Endothelial cell of umbilical vein (primary cell): ENCODE measurements around the gene COASY. TPM values are rescaled to one million over a fixed set of nuclear protein-coding genes. Genes with fewer than 3 reads are reported as not detected.

ENCODE experiments used
- BruUV-seq: library from RNA; stranded (reverse); fragments of 400-500 nt; replicated peaks from 2 replicates; lab custom pipeline; 2021; lab: Mats Ljungman, UMichigan
- CTCF ChIA-PET: fragments of 300-600, 350-600 bp; sonication (Branson Sonifier 250); formaldehyde crosslinking; loops from one replicate; lab custom pipeline; 2021; ENCODE audit warnings: antibody characterized with exemption, inconsistent platforms; lab: Charles Lee
- POLR2A ChIA-PET: fragments of 300-600, 350-600 bp; sonication (Branson Sonifier 250); formaldehyde crosslinking; loops from one replicate; lab custom pipeline; 2021; ENCODE audit warnings: antibody characterized with exemption, inconsistent platforms; lab: Charles Lee
- DNase-seq: peaks from one replicate; pipeline ENCODE4 v3.0.0-alpha.2; 2011; ENCODE audit warnings: low read depth, low spot score
- FAIRE-seq: peaks from 2 replicates; lab custom pipeline; 2011; peaks lifted over from hg19 to GRCh38; lab: Jason Lieb, UNC
- H2AFZ ChIP-seq: 2 replicates; pipeline ENCODE4 v1.6.0; 2012; ENCODE audit warnings: low read depth, low read length, control low read depth, inconsistent platforms
- H3K27ac ChIP-seq: 2 replicates; pipeline ENCODE4 v1.5.1; 2011; ENCODE audit warnings: low read depth, mild to moderate bottlenecking, control low read depth, low read length, moderate library complexity; ENCODE audit not compliant: insufficient read depth
- H3K27me3 ChIP-seq, 2 experiments: 2 replicates each; pipeline versions ENCODE4 v1.6.0 to v1.6.1; 2011; ENCODE audit warnings: low read length in 2 of 2, mixed read lengths in 1 of 2; ENCODE audit not compliant: control insufficient read depth in 2 of 2, insufficient read depth in 2 of 2
- H3K36me3 ChIP-seq, 2 experiments: 2 replicates in 1 of 2; 3 replicates in 1 of 2; pipeline ENCODE4 v1.5.1; 2011; ENCODE audit warnings: low read length in 2 of 2, mild to moderate bottlenecking in 1 of 2, moderate library complexity in 1 of 2; ENCODE audit not compliant: control insufficient read depth in 2 of 2, insufficient read depth in 2 of 2; ENCODE audit errors: extremely low read depth in 1 of 2
- H3K4me1 ChIP-seq: 3 replicates; pipeline ENCODE4 v1.5.1; 2011; ENCODE audit warnings: mild to moderate bottlenecking, low read length; ENCODE audit not compliant: control insufficient read depth, insufficient read depth; ENCODE audit errors: extremely low read depth
- H3K4me2 ChIP-seq: 2 replicates; pipeline ENCODE4 v1.6.1; 2011; ENCODE audit warnings: low read length, control low read depth, mixed read lengths; ENCODE audit not compliant: insufficient read depth
- H3K4me3 ChIP-seq, 3 experiments: fragments of 200-600 bp in 1 of 3; sonication (generic), shearing (Covaris generic) in 1 of 3; replicated peaks in 1 of 3; 2 replicates each; pipeline ENCODE4 v1.5.1; 2011 to 2016; ENCODE audit warnings: control low read depth in 3 of 3, low read length in 3 of 3, mild to moderate bottlenecking in 2 of 3, inconsistent platforms in 1 of 3, low read depth in 1 of 3, moderate library complexity in 1 of 3; ENCODE audit not compliant: insufficient read depth in 1 of 3
- H3K79me2 ChIP-seq: 2 replicates; pipeline ENCODE4 v1.6.0; 2012; ENCODE audit warnings: low read length, inconsistent platforms; ENCODE audit not compliant: control insufficient read depth, insufficient read depth
- H3K9ac ChIP-seq: replicated peaks from 2 replicates; pipeline ENCODE3; 2011; ENCODE audit warnings: low read length, control low read depth; ENCODE audit not compliant: insufficient read depth; ENCODE audit errors: extremely low read depth
- H3K9me1 ChIP-seq: replicated peaks from 3 replicates; pipeline ENCODE4 v1.6.0; 2011; ENCODE audit warnings: mild to moderate bottlenecking, low read length; ENCODE audit not compliant: control insufficient read depth, insufficient read depth; ENCODE audit errors: extremely low read depth
- H3K9me3 ChIP-seq: replicated peaks from 2 replicates; pipeline ENCODE4 v1.5.1; 2012; ENCODE audit warnings: low read length, inconsistent platforms; ENCODE audit not compliant: control insufficient read depth, insufficient read depth
- H4K20me1 ChIP-seq: replicated peaks from 2 replicates; pipeline ENCODE3; 2011; ENCODE audit warnings: mild to moderate bottlenecking, low read length; ENCODE audit not compliant: control insufficient read depth, insufficient read depth; ENCODE audit errors: extremely low read depth
- EZH2 ChIP-seq: IDR thresholded peaks from 2 replicates; pipeline ENCODE4 v1.6.1; 2012; ENCODE audit warnings: borderline replicate concordance, low read depth, mild to moderate bottlenecking, moderate library complexity, low read length, inconsistent platforms; ENCODE audit not compliant: severe bottlenecking
- FOS ChIP-seq: IDR thresholded peaks from 2 replicates; pipeline ENCODE4 v1.6.1; 2011; ENCODE audit warnings: mild to moderate bottlenecking, low read length, moderate library complexity, borderline replicate concordance; ENCODE audit not compliant: insufficient read depth
- GATA2 ChIP-seq: IDR thresholded peaks from 2 replicates; pipeline ENCODE4 v1.7.0; 2011; ENCODE audit warnings: low read depth, mild to moderate bottlenecking, moderate library complexity, mixed read lengths, low read length; ENCODE audit not compliant: insufficient read length, insufficient read depth
- JUN ChIP-seq: IDR thresholded peaks from 2 replicates; pipeline ENCODE4 v1.6.1; 2011; ENCODE audit warnings: borderline replicate concordance, low read depth; ENCODE audit not compliant: insufficient read length, insufficient read depth
- MYC ChIP-seq: IDR thresholded peaks from one replicate; pipeline ENCODE4 v1.6.1; 2011; ENCODE audit warnings: mild to moderate bottlenecking, low read depth, low read length
- POLR2A ChIP-seq: IDR thresholded peaks from 2 replicates; pipeline ENCODE4 v1.6.1; 2012; ENCODE audit warnings: low read depth, mild to moderate bottlenecking, control low read depth, low read length
- POLR2AphosphoS5 ChIP-seq: IDR thresholded peaks from 2 replicates; pipeline ENCODE4 v1.6.1; 2012; ENCODE audit warnings: low read depth, mild to moderate bottlenecking, control low read depth, low read length, moderate library complexity; ENCODE audit not compliant: insufficient read depth
- dilution Hi-C: fragments of 300-500 bp; cut with MboI; formaldehyde crosslinking; loops from one replicate; pipeline ENCODE4 v1.15.0; 2019; ENCODE audit warnings: low sequenced_read_pairs; ENCODE audit not compliant: extremely low pct_ligation_motif_present
- intact Hi-C: fragments of 100-400 bp; cut with micrococcal nuclease; formaldehyde crosslinking; loops from one replicate; pipeline ENCODE4 v1.10.0; 2022
- polyA plus RNA-seq, 4 experiments: library from polyadenylated mRNA; depleted of rRNA in 3 of 4; stranded (reverse) in 3 of 4; unstranded in 1 of 4; fragments of >200 nt; gene quantifications; 2 replicates each; pipeline versions ENCODE4 v1.2.1 to v1.2.3, GENCODE V29; 2011 to 2012; ENCODE audit warnings: missing spikeins in 1 of 4
- total RNA-seq: library from RNA; stranded (reverse); gene quantifications from 2 replicates; pipeline ENCODE4 v1.2.3, GENCODE V29; 2021
- TF ChIP-seq, protein P1 (sequence below), 2 donors: IDR thresholded peaks; 1 replicate in 1 of 2; 2 replicates in 1 of 2; pipeline ENCODE4 v1.5.1; 2011; ENCODE audit warnings: low read length in 2 of 2, mild to moderate bottlenecking in 2 of 2, moderate library complexity in 2 of 2, control low read depth in 1 of 2, inconsistent platforms in 1 of 2, low read depth in 1 of 2; ENCODE audit not compliant: insufficient read depth in 1 of 2; ENCODE audit errors: extremely low read depth in 1 of 2
- TF ChIP-seq, protein P2 (sequence below): IDR thresholded peaks from 2 replicates; pipeline ENCODE4 v1.6.1; 2011; ENCODE audit not compliant: insufficient read depth, insufficient read length

Gene COASY
- total and polyA plus RNA-seq, 2 donors (not counting 3 experiments of a cell fraction or from before 2014, with no cell fraction given), result 39.6 to 69.2 TPM

DNA sequence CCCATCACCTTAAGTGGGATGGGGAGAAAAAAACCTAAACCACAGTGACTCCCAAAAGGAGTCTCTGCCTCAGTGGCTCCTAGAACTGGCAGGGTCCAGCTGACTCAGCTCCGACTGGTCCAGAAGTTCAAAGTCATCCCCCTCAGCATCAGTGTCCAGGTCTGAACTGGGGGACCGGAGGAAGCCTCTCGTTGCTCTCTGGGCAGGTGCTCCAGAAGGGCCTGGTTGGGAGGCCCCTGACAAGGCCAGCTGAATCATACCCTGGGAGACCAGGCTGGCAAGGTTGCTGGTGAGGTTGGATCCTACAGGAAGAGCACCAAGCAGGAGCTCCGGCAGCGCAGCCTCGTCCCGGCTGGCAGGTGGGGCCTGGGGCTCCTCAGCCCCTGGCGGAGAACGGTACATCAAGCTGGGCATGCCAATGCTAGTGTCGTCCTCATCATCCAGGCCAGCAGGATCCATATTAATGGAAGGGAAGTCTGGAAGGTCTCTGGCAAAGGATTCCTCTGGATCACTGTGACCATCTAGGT lies 19.9 kb downstream of the COASY start:
- H3K27ac ChIP-seq, result no peak overlapping the region
- FAIRE-seq (no peak), DNase-seq (no peak)
- no peaks in the 10 kb centered on the region for H3K9me1 ChIP-seq
- H3K9ac ChIP-seq, result no peak overlapping the region
- POLR2A ChIA-PET, result interaction anchor here (0.5 kb wide), 1 partner anchor 13 kb away, joined by 6 read pairs; no protein-coding TSS in a partner anchor
- TF ChIP-seq, protein P1, sequence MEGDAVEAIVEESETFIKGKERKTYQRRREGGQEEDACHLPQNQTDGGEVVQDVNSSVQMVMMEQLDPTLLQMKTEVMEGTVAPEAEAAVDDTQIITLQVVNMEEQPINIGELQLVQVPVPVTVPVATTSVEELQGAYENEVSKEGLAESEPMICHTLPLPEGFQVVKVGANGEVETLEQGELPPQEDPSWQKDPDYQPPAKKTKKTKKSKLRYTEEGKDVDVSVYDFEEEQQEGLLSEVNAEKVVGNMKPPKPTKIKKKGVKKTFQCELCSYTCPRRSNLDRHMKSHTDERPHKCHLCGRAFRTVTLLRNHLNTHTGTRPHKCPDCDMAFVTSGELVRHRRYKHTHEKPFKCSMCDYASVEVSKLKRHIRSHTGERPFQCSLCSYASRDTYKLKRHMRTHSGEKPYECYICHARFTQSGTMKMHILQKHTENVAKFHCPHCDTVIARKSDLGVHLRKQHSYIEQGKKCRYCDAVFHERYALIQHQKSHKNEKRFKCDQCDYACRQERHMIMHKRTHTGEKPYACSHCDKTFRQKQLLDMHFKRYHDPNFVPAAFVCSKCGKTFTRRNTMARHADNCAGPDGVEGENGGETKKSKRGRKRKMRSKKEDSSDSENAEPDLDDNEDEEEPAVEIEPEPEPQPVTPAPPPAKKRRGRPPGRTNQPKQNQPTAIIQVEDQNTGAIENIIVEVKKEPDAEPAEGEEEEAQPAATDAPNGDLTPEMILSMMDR (IDR thresholded peaks at IDR 0.05; ENCODE audit: extremely low read depth in 1 of 2, insufficient read depth in 1 of 2, low read depth in 1 of 2, low read length in 2 of 2), result no peak
- TF ChIP-seq POLR2AphosphoS5 (no peak), JUN (no peak), EZH2 (no peak), POLR2A (no peak), MYC (no peak), FOS (no peak), GATA2 (no peak)
- TF ChIP-seq, protein P2, sequence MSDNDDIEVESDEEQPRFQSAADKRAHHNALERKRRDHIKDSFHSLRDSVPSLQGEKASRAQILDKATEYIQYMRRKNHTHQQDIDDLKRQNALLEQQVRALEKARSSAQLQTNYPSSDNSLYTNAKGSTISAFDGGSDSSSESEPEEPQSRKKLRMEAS, result no peak
- peaks cover 7% of the 10 kb centered on the region for H3K79me2 ChIP-seq
- H4K20me1 ChIP-seq, result no peaks in the 10 kb centered on the region
- CTCF ChIA-PET, result interaction anchor here (0.6 to 7.0 kb wide), 3 partner anchors 9 to 182 kb away, joined by 3 to 235 read pairs (median 4); partner anchors contain the start of genes CCR10 and PLEKHH3
- peaks cover 10% of the 10 kb centered on the region for H3K4me1 ChIP-seq
- no peaks in the 10 kb centered on the region for H3K9me3 ChIP-seq
- intact Hi-C loops (no loop called here), dilution Hi-C loops (no loop called here)
- BruUV-seq, result no TSS peak
- H3K4me3 ChIP-seq, result no peak overlapping the region
- H2AFZ ChIP-seq, result no peak overlapping the region
- no peaks in the 10 kb centered on the region for H3K27me3 ChIP-seq
- peaks cover 13 to 41% of the 10 kb centered on the region in 2 experiments for H3K36me3 ChIP-seq
- no peak overlapping the region for H3K4me2 ChIP-seq
